Activated B cell treated with CpG ODN at 0.5 μM for 24 hours (primary cell): ENCODE results near the gene SLC2A4RG. TPM values are rescaled to one million over a fixed set of nuclear protein-coding genes. Genes with fewer than 3 reads are reported as not detected.
A peak's percentile ranks its signal among the peaks of the same experiment; 100 is the strongest.

Experiments used
- ATAC-seq: fragments of 200-7000 bp; cut with Tn5 transposase; one replicate; pipeline ENCODE4 v1.10.0; 2021; ENCODE audit warnings: low read depth, mild to moderate bottlenecking, moderate library complexity
- CTCF ChIA-PET: fragments of 350-600 bp; sonication (Branson Sonifier 250); formaldehyde crosslinking; loops from one replicate; lab custom pipeline; 2021; ENCODE audit warnings: antibody characterized with exemption; lab: Charles Lee
- POLR2A ChIA-PET: fragments of 350-600 bp; sonication (Branson Sonifier 250); formaldehyde crosslinking; loops from one replicate; lab custom pipeline; 2021; ENCODE audit warnings: antibody characterized with exemption; lab: Charles Lee
- DNase-seq: peaks from one replicate; pipeline ENCODE4 v3.0.0; 2022
- H3K27ac Mint-ChIP-seq: one replicate; pipeline ENCODE4 v1.8.0; 2020; ENCODE audit warnings: mixed read lengths
- H3K27me3 Mint-ChIP-seq: one replicate; pipeline ENCODE4 v1.8.0; 2021; ENCODE audit warnings: mixed read lengths
- H3K36me3 Mint-ChIP-seq: one replicate; pipeline ENCODE4 v1.8.0; 2021; ENCODE audit warnings: low read depth, mixed read lengths
- H3K4me1 Mint-ChIP-seq: one replicate; pipeline ENCODE4 v1.8.0; 2021; ENCODE audit warnings: mixed read lengths
- H3K4me3 Mint-ChIP-seq: one replicate; pipeline ENCODE4 v1.8.0; 2020; ENCODE audit warnings: mild to moderate bottlenecking, mixed read lengths
- H3K9me3 Mint-ChIP-seq: one replicate; pipeline ENCODE4 v1.8.0; 2020; ENCODE audit warnings: mixed read lengths
- intact Hi-C: fragments of 100-400 bp; cut with micrococcal nuclease; formaldehyde crosslinking; loops from one replicate; pipeline ENCODE4 v1.15.1; 2024
- total RNA-seq: library from RNA; stranded (reverse); gene quantifications from 2 replicates; pipeline ENCODE4 v1.2.3, GENCODE V29; 2022
- TF ChIP-seq, protein P1 (sequence below): fragments of 200-600 bp; IDR thresholded peaks from one replicate; pipeline ENCODE4 v1.8.0; 2022; ENCODE audit warnings: antibody characterized with exemption, mild to moderate bottlenecking

SLC2A4RG gene
- total RNA-seq, 1 donor from 2014 or later, result 28.1 TPM

- ChIA-PET CTCF (interaction anchor here (0.6 to 2.5 kb wide), 2 partner anchors 64 to 158 kb away, joined by 3 to 10 read pairs; partner anchors contain the start of gene TPD52L2), POLR2A (interaction anchor here (0.6 to 3.4 kb wide), 5 partner anchors 15 to 274 kb away, joined by 3 to 36 read pairs (median 5); partner anchors contain the start of genes LIME1 and PRPF6)
- H3K27ac Mint-ChIP-seq, result peak overlapping the region; percentile 72
- TF ChIP-seq, protein P1, sequence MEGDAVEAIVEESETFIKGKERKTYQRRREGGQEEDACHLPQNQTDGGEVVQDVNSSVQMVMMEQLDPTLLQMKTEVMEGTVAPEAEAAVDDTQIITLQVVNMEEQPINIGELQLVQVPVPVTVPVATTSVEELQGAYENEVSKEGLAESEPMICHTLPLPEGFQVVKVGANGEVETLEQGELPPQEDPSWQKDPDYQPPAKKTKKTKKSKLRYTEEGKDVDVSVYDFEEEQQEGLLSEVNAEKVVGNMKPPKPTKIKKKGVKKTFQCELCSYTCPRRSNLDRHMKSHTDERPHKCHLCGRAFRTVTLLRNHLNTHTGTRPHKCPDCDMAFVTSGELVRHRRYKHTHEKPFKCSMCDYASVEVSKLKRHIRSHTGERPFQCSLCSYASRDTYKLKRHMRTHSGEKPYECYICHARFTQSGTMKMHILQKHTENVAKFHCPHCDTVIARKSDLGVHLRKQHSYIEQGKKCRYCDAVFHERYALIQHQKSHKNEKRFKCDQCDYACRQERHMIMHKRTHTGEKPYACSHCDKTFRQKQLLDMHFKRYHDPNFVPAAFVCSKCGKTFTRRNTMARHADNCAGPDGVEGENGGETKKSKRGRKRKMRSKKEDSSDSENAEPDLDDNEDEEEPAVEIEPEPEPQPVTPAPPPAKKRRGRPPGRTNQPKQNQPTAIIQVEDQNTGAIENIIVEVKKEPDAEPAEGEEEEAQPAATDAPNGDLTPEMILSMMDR, result no peak
- no peaks in the 10 kb centered on the region for H3K27me3 Mint-ChIP-seq
- intact Hi-C loops, result loop anchor here (2.0 to 5.0 kb wide), 5 partner anchors 25 to 266 kb away; partner anchors contain the start of gene SLC2A4RG
- DNase-seq, result no peak
- ATAC-seq, result no peak
- peaks cover 42% of the 10 kb centered on the region for H3K4me1 Mint-ChIP-seq
- no peaks in the 10 kb centered on the region for H3K9me3 Mint-ChIP-seq
- peaks cover 50% of the 10 kb centered on the region for H3K36me3 Mint-ChIP-seq
- H3K4me3 Mint-ChIP-seq, result peak overlapping the region; percentile 87
Measured at GRCh38 chr20:63706027-63706695, 33.4 kb upstream of the SLC2A4RG start.

GRCh38 chr20:63706852-63707557 is 32.6 kb upstream of the SLC2A4RG start:
- ATAC-seq (peak; percentile 16), DNase-seq (no peak)
- H3K27me3 Mint-ChIP-seq, result no peaks in the 10 kb centered on the region
- CTCF ChIA-PET, result interaction anchor here (0.9 to 2.5 kb wide), 3 partner anchors 30 to 273 kb away, joined by 3 to 10 read pairs (median 8); partner anchors contain the start of genes LIME1 and TPD52L2
- intact Hi-C loops, result loop anchor here (1.0 to 5.0 kb wide), 9 partner anchors 24 to 265 kb away; partner anchors contain the start of genes RTEL1, SLC2A4RG and UCKL1
- H3K27ac Mint-ChIP-seq, result peak overlapping the region; percentile 72
- TF ChIP-seq, protein P1, result no peak
- H3K9me3 Mint-ChIP-seq, result no peaks in the 10 kb centered on the region
- H3K4me1 Mint-ChIP-seq, result peaks cover 42% of the 10 kb centered on the region
- POLR2A ChIA-PET, result interaction anchor here (0.6 to 3.4 kb wide), 22 partner anchors 9 to 273 kb away, joined by 3 to 36 read pairs (median 6); partner anchors contain the start of genes FNDC11, GMEB2, LIME1 and PPDPF
- peak overlapping the region; percentile 87 for H3K4me3 Mint-ChIP-seq
- H3K36me3 Mint-ChIP-seq, result peaks cover 59% of the 10 kb centered on the region

DNA sequence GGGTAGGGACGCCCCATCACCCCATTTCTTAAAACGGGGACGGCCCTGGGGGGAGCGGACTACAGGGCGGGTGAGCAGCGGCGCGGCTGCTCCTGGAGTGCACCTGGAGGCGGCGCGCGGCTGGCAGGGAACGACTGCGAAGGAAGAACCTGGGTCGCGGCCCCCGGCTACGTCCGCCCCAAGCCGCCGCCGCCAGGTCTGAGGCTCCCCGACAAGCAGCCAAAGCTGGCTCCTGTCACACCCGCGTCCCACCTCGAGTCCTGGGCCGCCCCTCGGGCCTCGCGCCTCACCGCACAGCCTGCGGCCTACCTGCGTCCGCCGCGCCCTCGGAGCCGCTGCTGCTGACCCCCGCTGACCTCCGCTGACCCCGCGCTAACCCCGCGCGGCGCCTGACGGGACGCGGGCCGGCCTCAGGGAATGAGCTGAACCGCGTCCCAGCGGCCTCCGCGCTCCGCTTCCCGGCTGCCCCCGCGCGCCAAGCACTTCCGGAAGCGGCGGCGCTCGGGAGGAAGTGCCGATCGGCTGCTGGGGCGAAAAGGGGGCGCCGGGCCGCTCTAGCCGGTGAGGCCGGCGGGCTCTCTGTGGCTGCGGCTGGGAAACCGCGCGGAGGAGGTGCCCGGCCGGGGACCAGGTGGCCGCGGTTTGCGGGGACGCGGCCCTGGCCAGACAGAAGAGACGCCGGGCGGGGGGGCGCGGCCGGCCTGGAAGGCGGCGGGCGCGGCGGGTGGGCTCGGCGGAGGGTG is 31.8 kb upstream of the SLC2A4RG start, which contains the start of the genes ARFRP1 and ZGPAT:
Gene ARFRP1 (minus strand): TSS at position 419 of the 743 bp plus-strand sequence. CDS start 885 bp downstream, outside the sequence.
Gene ZGPAT (plus strand): TSS at position 482 of the 743 bp plus-strand sequence. CDS start 542 bp downstream, outside the sequence.
- no peaks in the 10 kb centered on the region for H3K27me3 Mint-ChIP-seq
- H3K36me3 Mint-ChIP-seq, result peaks cover 66% of the 10 kb centered on the region

More for the DNA sequence above, 31.8 kb upstream of the SLC2A4RG start, which contains the start of the genes ARFRP1 and ZGPAT:
- Mint-ChIP-seq H3K9me3 (no peaks in the 10 kb centered on the region), H3K4me1 (peaks cover 42% of the 10 kb centered on the region), H3K27ac (peak within 1 kb of the TSS; percentile 72), H3K4me3 (peak within 1 kb of the TSS; percentile 87)
- TF ChIP-seq, protein P1, result no peak
- DNase-seq (peak; percentile 91), ATAC-seq (peak; percentile 94)
- CTCF ChIA-PET, result interaction anchor here (0.6 to 2.5 kb wide), 5 partner anchors 29 to 272 kb away, joined by 3 to 10 read pairs (median 4); partner anchors contain the start of genes LIME1 and TPD52L2
- intact Hi-C loops, result loop anchor here (1.0 to 5.0 kb wide), 9 partner anchors 23 to 265 kb away; partner anchors contain the start of genes RTEL1, SLC2A4RG and UCKL1
- POLR2A ChIA-PET, result interaction anchor here (0.6 to 3.4 kb wide), 23 partner anchors 9 to 273 kb away, joined by 3 to 36 read pairs (median 6); partner anchors contain the start of genes FNDC11, GMEB2, LIME1 and PPDPF
